Breast epithelium (tissue), 3 donors: Measurements from ENCODE around the gene HAND2.

Source experiments
- CTCF ChIP-seq, 3 donors: fragments of 450-650 bp; IDR thresholded peaks; one replicate each; pipeline ENCODE4 v1.5.1; 2016 to 2017; ENCODE audit warnings: antibody characterized with exemption in 3 of 3, mild to moderate bottlenecking in 3 of 3, moderate library complexity in 3 of 3
- POLR2A ChIP-seq: fragments of 450-650 bp; IDR thresholded peaks from one replicate; pipeline ENCODE4 v1.6.1; 2016; ENCODE audit warnings: antibody characterized with exemption, mild to moderate bottlenecking, moderate library complexity
- POLR2AphosphoS5 ChIP-seq, 3 donors: sonication (generic); formaldehyde crosslinking; IDR thresholded peaks; one replicate each; pipeline ENCODE4 v1.6.1; 2017; ENCODE audit warnings: antibody characterized with exemption in 3 of 3

- no peak for TF ChIP-seq CTCF (IDR thresholded peaks at IDR 0.05)
- no peak for TF ChIP-seq POLR2A
- TF ChIP-seq POLR2AphosphoS5 (IDR thresholded peaks at IDR 0.05): no peak
These were observed 47.6 kb downstream of the HAND2 start for GRCh38 chr4:173482330-173482931.
